ENCODE results near the gene NRCAM.

GRCh38 chr7:108484137-108484536 lies 27.9 kb upstream of the NRCAM start:
- TF ChIP-seq POLR2A (IDR thresholded peaks at IDR 0.05) (no peak), POLR2AphosphoS5 (IDR thresholded peaks at IDR 0.05; ENCODE audit: insufficient read depth in 1 of 2, low read depth in 1 of 2) (no peak)
- TF ChIP-seq, protein P1, sequence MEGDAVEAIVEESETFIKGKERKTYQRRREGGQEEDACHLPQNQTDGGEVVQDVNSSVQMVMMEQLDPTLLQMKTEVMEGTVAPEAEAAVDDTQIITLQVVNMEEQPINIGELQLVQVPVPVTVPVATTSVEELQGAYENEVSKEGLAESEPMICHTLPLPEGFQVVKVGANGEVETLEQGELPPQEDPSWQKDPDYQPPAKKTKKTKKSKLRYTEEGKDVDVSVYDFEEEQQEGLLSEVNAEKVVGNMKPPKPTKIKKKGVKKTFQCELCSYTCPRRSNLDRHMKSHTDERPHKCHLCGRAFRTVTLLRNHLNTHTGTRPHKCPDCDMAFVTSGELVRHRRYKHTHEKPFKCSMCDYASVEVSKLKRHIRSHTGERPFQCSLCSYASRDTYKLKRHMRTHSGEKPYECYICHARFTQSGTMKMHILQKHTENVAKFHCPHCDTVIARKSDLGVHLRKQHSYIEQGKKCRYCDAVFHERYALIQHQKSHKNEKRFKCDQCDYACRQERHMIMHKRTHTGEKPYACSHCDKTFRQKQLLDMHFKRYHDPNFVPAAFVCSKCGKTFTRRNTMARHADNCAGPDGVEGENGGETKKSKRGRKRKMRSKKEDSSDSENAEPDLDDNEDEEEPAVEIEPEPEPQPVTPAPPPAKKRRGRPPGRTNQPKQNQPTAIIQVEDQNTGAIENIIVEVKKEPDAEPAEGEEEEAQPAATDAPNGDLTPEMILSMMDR (IDR thresholded peaks at IDR 0.05): no peak

Measured in vagina (tissue), 2 donors.